ENCODE results near the gene ASCL1. TPM values are rescaled to one million over a fixed set of nuclear protein-coding genes. Genes with fewer than 3 reads are reported as not detected.

The ASCL1 gene
- total and polyA plus RNA-seq, 2 donors (not counting 1 experiment from before 2014, with no cell fraction given) = not detected

DNA sequence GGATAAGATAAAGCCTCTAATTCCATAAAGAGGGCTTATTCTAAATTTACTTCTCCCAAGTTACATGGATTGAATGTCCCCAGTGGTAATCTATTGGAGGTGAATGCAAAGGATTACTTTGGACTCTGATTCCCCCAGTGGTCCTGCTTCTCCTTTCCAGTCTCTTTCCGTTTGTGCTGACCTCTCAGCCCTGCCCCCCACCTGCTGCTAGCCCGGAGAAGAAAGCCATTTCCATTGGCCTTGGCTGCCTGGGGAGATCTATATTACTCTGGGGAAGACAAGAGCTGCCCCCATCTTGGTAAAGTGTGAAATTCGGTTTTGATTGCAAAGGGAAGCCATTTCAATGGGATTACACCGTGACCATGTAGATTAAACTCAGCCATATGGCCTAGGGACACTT is 13.3 kb downstream of the ASCL1 start:
- Histone ChIP-seq H3K9ac (ENCODE audit: insufficient read depth, low read length) (no peak overlapping the region), H3K4me2 (ENCODE audit: extremely low read depth, insufficient read depth, low read length) (no peak overlapping the region), H3K79me2 (ENCODE audit: control insufficient read depth, insufficient read depth, low read length) (no peaks in the 10 kb centered on the region), H3K36me3 (ENCODE audit: control insufficient read depth, insufficient read depth, low read length) (no peaks in the 10 kb centered on the region), H4K20me1 (ENCODE audit: control insufficient read depth, extremely low read depth, insufficient read depth, low read length) (no peaks in the 10 kb centered on the region), H3K4me1 (ENCODE audit: control insufficient read depth, extremely low read depth, insufficient read depth, low read length) (no peaks in the 10 kb centered on the region), H3K9me3 (ENCODE audit: control insufficient read depth, insufficient read depth, low read depth, low read length) (no peaks in the 10 kb centered on the region), H3K27me3 (ENCODE audit: control insufficient read depth, insufficient read depth, low read length) (no peaks in the 10 kb centered on the region), H3K27ac (ENCODE audit: insufficient read depth, low read length) (no peak overlapping the region), H2AFZ (ENCODE audit: low read length) (no peak overlapping the region), H3K4me3 (replicated peaks in 1 of 4; ENCODE audit: control extremely low read depth in 1 of 4, insufficient read depth in 1 of 4, low read depth in 3 of 4, low read length in 4 of 4) (no peak overlapping the region)
- no peak for DNase-seq (ENCODE audit: low read depth in 2 of 2)
- TF ChIP-seq EZH2 (IDR thresholded peaks at IDR 0.05; ENCODE audit: low read length, missing control alignments) = no peak
- TF ChIP-seq, protein P1, sequence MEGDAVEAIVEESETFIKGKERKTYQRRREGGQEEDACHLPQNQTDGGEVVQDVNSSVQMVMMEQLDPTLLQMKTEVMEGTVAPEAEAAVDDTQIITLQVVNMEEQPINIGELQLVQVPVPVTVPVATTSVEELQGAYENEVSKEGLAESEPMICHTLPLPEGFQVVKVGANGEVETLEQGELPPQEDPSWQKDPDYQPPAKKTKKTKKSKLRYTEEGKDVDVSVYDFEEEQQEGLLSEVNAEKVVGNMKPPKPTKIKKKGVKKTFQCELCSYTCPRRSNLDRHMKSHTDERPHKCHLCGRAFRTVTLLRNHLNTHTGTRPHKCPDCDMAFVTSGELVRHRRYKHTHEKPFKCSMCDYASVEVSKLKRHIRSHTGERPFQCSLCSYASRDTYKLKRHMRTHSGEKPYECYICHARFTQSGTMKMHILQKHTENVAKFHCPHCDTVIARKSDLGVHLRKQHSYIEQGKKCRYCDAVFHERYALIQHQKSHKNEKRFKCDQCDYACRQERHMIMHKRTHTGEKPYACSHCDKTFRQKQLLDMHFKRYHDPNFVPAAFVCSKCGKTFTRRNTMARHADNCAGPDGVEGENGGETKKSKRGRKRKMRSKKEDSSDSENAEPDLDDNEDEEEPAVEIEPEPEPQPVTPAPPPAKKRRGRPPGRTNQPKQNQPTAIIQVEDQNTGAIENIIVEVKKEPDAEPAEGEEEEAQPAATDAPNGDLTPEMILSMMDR (conservative IDR thresholded peaks at IDR 0.05 in 1 of 2, IDR thresholded peaks at IDR 0.05 in 1 of 2; ENCODE audit: low read depth in 1 of 2, low read length in 2 of 2) = no peak

- Histone ChIP-seq H2AFZ (ENCODE audit: low read length) (no peak overlapping the region), H3K4me3 (replicated peaks in 1 of 4; ENCODE audit: control extremely low read depth in 1 of 4, insufficient read depth in 1 of 4, low read depth in 3 of 4, low read length in 4 of 4) (no peak overlapping the region), H3K9me3 (ENCODE audit: control insufficient read depth, insufficient read depth, low read depth, low read length) (no peaks in the 10 kb centered on the region), H3K27ac (ENCODE audit: insufficient read depth, low read length) (no peak overlapping the region), H3K79me2 (ENCODE audit: control insufficient read depth, insufficient read depth, low read length) (no peaks in the 10 kb centered on the region), H3K4me1 (ENCODE audit: control insufficient read depth, extremely low read depth, insufficient read depth, low read length) (no peaks in the 10 kb centered on the region), H3K27me3 (ENCODE audit: control insufficient read depth, insufficient read depth, low read length) (no peaks in the 10 kb centered on the region), H3K36me3 (ENCODE audit: control insufficient read depth, insufficient read depth, low read length) (no peaks in the 10 kb centered on the region), H3K4me2 (ENCODE audit: extremely low read depth, insufficient read depth, low read length) (no peak overlapping the region), H4K20me1 (ENCODE audit: control insufficient read depth, extremely low read depth, insufficient read depth, low read length) (no peaks in the 10 kb centered on the region), H3K9ac (ENCODE audit: insufficient read depth, low read length) (no peak overlapping the region)
- DNase-seq (ENCODE audit: low read depth in 2 of 2) = no peak
- TF ChIP-seq EZH2 (IDR thresholded peaks at IDR 0.05; ENCODE audit: low read length, missing control alignments) = no peak
- TF ChIP-seq, protein P1 (conservative IDR thresholded peaks at IDR 0.05 in 1 of 2, IDR thresholded peaks at IDR 0.05 in 1 of 2; ENCODE audit: low read depth in 1 of 2, low read length in 2 of 2) = no peak
Measured at GRCh38 chr12:102971227-102971626, 13.8 kb downstream of the ASCL1 start.

GRCh38 chr12:102973583-102973982 is 16.1 kb downstream of the ASCL1 start:
- no peak overlapping the region for H3K4me3 ChIP-seq (replicated peaks in 1 of 4; ENCODE audit: control extremely low read depth in 1 of 4, insufficient read depth in 1 of 4, low read depth in 3 of 4, low read length in 4 of 4)
- no peaks in the 10 kb centered on the region for H3K4me1 ChIP-seq (ENCODE audit: control insufficient read depth, extremely low read depth, insufficient read depth, low read length)
- H3K27me3 ChIP-seq (ENCODE audit: control insufficient read depth, insufficient read depth, low read length) = no peaks in the 10 kb centered on the region
- no peak overlapping the region for H3K4me2 ChIP-seq (ENCODE audit: extremely low read depth, insufficient read depth, low read length)
- H4K20me1 ChIP-seq (ENCODE audit: control insufficient read depth, extremely low read depth, insufficient read depth, low read length) = no peaks in the 10 kb centered on the region
- no peak overlapping the region for H3K27ac ChIP-seq (ENCODE audit: insufficient read depth, low read length)
- no peaks in the 10 kb centered on the region for H3K9me3 ChIP-seq (ENCODE audit: control insufficient read depth, insufficient read depth, low read depth, low read length)
- TF ChIP-seq, protein P1 (conservative IDR thresholded peaks at IDR 0.05 in 1 of 2, IDR thresholded peaks at IDR 0.05 in 1 of 2; ENCODE audit: low read depth in 1 of 2, low read length in 2 of 2) = no peak
- no peak for TF ChIP-seq EZH2 (IDR thresholded peaks at IDR 0.05; ENCODE audit: low read length, missing control alignments)
- H2AFZ ChIP-seq (ENCODE audit: low read length) = no peak overlapping the region
- DNase-seq (ENCODE audit: low read depth in 2 of 2) = no peak
- H3K9ac ChIP-seq (ENCODE audit: insufficient read depth, low read length) = no peak overlapping the region
- H3K36me3 ChIP-seq (ENCODE audit: control insufficient read depth, insufficient read depth, low read length) = no peaks in the 10 kb centered on the region
- H3K79me2 ChIP-seq (ENCODE audit: control insufficient read depth, insufficient read depth, low read length) = no peaks in the 10 kb centered on the region

All from fibroblast of lung (primary cell).